CD4-positive, alpha-beta T cell treated with Interleukin-21 for 1 hour (primary cell): ENCODE measurements around the gene E2F8.
"Not testable (repeated sequence)": the region's sequence is repeated elsewhere in the genome, so short reads cannot be mapped to it uniquely, and the experiment has no call there.

Experiments
- DNase-seq: peaks from one replicate; pipeline ENCODE4 v3.0.0-alpha.2; 2020

The E2F8 gene, protein sequence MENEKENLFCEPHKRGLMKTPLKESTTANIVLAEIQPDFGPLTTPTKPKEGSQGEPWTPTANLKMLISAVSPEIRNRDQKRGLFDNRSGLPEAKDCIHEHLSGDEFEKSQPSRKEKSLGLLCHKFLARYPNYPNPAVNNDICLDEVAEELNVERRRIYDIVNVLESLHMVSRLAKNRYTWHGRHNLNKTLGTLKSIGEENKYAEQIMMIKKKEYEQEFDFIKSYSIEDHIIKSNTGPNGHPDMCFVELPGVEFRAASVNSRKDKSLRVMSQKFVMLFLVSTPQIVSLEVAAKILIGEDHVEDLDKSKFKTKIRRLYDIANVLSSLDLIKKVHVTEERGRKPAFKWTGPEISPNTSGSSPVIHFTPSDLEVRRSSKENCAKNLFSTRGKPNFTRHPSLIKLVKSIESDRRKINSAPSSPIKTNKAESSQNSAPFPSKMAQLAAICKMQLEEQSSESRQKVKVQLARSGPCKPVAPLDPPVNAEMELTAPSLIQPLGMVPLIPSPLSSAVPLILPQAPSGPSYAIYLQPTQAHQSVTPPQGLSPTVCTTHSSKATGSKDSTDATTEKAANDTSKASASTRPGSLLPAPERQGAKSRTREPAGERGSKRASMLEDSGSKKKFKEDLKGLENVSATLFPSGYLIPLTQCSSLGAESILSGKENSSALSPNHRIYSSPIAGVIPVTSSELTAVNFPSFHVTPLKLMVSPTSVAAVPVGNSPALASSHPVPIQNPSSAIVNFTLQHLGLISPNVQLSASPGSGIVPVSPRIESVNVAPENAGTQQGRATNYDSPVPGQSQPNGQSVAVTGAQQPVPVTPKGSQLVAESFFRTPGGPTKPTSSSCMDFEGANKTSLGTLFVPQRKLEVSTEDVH

DNA sequence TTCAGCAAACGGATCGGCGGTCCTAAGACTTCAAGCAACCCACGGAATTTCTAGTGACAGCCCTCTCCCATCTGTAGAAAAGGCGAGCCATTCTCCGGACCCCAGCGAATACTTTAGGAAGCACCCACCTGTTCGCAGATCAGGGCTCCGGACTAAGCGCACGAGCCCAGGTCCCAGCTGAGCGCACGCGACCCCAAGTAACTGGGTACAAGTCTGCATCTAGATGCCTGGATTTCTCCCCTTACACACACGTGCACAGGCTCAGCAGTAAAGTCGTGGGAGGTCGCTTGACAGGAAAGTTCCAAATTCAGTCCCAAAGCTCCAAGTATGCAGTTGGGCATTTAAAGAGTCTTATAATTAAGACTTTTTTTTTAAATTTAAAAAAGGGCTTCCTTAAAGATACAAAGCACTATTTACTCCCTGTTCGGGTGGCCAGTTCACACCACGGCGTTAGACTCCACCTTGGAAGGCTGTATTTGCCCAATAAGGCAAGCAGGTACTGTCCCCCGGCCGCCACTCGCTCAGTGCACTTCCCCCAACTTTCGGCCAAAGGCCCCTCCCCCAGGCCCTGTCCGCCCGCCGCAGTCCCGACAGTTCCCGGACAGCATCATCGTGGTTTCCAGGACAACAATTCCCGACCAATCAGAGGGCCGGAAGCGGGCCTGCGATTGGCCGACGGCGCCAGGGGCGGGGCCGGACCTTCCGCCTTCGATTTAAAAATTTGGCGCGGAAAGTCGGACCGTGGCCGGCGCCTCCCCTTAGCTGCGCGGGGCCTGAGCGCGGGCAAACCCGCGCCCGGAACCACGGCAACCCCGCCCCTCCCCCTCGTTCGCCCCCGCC, at the start of gene E2F8:
Gene E2F8, minus strand, starts transcription at position 526 of the 840 bp plus-strand sequence. CDS start 824 bp downstream, outside the sequence.
- peak; percentile 90 for DNase-seq

DNA sequence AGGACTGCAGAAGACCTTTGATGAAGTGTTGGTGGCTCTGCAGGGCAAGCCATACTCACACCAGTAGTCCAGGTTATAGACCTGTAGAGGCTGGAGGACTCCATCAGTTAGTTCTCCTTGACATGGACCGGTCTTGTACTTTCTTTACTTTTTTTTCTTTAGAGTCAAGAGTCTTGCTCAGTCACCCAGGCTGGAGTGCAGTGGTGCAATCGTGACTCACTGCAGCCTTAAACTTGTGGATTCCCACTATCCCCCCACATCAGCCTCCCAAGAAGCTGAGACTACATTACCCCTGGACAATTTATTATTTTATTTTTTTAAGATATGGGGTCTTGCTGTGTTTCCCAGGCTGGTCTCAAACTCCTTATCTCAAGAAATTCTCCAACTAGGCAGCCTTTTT, 49.6 kb upstream of the E2F8 start:
- DNase-seq, result no peak

DNA sequence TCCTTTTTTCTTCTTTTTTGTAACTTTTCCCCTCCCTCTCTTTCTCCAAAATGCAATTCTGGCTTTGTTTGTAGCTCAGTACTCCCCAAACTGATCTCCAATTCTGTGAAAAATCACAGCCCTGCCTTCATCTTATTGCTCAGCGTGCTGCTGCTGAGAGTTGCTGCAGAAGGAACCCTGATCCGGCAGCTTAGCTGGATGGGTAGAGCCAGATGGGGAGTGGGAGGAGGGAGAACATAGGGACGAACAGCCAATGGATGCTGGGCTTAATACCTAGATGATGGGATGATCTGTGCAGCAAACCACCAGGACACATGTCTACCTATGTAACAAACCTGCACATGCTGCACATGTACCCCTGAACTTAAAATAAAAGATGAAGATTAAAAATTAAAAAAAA, 47.5 kb upstream of the E2F8 start:
- no peak for DNase-seq

DNA sequence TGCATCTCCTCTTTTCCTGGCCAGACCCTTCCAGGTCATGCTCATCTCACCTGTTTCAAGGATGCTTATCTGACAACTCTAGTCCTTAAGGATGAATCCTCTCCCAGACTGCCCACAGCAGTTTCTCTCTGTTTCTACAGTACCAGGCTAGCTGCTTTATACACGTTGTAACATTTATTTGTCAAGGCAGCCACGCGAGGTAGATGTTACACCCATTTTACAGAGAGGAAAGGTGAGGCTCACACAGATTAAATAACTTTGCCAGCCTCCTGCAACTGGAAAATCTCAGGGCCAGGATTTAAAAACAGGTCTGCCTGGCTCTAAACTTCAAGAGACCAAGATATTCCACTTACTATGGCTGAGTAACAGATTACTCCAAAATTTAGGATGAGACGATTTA, 45.7 kb upstream of the E2F8 start:
- DNase-seq, result no peak

DNA sequence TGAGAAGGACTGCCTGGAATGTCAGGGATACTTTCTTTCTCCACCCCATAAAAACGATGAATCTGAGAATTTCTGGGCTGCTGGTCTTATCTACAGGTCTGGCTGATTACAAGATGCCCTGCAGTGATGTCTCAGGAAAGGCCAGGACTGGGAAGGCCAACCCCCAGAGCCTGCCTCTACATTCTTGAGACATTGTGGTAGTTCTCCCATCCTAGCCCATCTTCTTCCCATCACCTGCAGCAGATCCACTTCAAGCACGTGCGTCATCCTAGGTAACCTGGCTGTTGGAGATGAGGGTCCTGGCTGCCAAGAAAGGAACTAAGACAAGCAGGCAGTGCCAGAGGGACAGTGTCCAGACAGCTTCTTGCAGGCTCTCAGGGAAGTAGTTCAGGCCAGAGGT, 44.1 kb upstream of the E2F8 start:
- DNase-seq, result no peak

DNA sequence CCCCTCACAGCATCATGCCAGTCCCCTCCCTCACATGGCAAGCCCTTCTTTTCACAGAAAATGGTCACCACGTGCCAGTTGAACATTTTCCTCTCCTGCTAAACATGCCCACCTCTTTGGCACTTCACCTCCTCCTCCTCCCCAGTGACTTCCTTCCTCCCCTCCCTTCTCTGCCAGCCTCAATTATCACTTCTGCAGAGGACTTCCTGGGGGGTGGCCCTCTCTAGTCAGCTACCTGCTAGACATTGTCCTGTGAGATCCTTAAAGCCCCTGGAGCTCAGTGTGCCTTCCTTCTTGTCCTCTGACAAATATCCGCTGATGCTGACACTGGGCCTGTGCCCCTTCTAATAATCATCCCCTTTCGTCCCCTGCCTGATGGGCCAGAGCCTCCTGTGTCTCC, 43.2 kb upstream of the E2F8 start:
- DNase-seq, result peak; percentile 33

DNA sequence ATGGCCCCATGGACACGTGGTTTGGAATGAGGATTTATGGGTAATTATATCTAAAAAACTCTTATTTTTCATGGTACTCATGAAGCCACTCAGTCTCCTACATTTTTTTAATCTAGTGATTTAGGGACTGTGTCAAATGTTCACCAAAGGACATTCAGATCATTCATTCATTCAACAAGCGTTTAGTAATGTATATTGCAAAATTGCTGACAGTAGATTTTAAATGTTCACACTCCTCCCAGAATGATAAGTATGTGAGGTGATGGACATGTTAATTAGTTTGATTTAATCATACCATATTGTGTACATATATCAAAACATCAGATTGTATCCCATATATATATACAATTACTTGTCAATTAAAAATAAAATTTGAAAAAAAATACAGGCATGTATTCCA, 40.8 kb upstream of the E2F8 start:
- DNase-seq, result no peak

DNA sequence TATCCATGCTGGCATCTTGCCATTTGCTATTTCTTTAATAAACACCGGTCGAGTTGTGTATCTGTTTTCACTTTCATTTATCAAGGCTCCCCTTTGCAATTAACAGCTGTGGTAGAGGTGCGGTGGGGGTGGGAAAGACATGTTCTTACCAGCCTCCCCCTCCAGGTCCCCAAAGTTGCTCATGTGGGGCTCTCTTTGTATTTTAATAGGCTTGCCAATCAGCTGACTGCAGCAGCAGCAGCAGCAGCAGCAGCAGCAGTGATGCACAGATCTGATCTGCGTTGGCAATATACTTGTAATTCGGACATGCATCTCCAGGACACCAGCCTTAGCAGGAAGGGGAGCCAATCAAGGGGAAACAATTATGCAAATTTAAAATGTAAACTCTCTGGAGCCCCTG, 40.3 kb upstream of the E2F8 start:
- DNase-seq, result peak; percentile 61

DNA sequence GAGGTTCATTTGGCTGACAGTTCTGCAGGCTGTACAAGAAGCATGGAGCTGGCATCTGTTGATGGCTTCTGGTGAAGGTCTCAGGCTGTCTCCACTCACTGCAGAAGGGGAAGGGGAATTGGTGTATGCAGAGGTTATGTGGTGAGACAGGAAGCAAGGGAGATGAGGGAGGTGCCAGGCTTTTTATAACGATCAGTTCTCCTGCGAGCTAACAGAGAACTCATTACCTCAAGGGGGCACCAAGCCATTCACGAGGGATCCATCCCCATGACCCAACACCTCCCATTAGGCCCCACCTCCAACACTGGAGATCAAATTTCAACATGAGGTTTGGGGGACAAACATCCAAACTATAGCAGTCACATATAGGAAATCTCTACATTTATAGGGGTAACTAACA, 38.7 kb upstream of the E2F8 start:
- DNase-seq, result peak; percentile 9

DNA sequence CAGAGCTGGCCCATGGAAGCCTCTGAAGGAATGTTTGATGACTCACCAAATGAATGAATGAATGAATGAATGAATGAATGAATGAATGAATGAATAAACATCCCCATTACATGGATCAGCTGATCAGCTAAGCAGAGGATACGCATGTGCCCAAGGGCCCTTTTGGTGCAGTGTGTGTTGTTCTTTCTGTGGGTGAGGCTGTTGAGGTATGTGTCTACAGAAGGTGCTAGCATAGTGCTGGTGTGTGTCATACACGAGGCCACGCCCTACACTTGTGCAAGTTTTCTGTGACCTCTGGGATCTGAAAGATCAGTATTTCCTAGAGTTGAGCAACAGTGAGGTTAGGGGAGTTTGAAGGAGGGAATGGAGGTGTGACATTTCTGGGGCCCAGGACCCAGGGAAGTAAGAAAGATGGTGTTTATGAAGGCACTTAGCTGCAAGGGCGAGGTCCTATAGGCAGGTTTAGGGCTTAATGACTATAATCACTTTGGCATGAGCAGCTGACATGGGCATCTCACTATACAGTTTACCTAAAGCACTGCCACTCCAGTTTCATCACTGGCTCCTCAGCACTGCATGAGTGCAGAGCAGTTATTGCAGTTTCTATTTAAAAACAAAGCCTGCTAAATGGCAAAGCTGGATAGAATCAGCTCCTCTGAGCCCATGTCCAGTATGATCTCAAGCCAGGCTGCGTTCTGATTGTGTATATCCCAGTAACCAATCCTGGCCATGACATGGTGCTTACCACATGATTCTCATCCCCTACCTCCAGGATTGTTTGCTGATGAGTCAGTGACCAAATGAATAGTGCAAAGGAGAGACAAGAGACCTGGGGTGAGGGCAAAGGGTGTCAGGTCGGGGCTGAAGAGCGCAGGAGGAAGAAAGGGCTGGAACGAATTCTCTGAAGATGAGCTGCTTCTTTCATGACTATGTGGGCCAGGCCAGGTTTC, 36.4 kb upstream of the E2F8 start:
- no peak for DNase-seq

DNA sequence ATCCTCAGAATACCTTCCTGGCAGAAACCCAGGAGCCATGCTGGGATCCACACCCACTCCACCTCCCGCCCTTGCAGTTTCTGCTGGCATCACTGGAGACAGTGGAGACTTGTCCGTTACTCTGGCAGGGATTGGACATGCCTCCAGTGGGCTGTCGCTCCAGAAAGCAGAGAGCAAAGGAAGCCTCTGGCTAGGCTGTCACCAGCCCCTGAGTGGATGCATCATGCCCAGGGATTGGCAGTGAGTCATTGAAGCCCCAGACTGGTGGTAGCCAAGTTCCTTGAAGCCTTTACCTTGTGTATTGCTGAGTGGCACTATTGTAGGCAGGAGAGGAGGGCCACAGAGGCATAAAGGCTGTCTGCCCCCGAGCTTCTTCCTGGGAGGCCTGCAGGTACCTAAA, 34.8 kb upstream of the E2F8 start:
- DNase-seq, result no peak

DNA sequence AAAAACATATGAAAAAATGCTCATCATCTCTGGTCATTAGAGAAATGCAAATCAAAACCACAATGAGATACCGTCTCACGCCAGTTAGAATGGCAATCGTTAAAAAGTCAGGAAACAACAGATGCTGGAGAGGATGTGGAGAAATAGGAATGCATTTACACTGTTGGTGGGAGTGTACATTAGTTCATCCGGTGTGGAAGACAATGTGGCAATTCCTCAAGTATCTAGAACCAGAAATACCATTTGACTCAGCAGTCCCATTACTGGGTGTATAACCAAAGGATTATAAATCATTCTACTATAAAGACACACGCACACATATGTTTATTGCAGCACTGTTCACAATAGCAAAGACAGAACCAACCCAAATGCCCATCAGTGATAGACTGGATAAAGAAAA, 32.5 kb upstream of the E2F8 start:
- DNase-seq, result not testable (repeated sequence)

DNA sequence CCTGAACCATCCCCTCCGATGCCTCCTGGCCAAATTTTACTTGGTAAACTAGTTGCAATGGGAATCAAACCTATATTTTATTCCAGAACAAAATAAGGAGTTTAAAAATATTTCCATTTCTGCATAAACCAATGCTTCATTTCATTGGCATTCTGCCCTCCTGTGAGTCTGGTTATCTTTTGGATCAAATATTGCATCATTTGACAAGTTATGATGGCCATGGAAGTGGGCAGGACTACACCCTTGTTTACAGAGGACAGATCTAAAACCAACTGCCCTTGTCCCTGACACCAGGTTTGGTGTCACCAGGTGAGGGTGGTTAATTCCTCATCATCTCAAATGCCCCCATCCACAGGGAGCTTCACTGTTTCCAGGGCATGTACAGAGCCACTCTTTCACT, 28.2 kb upstream of the E2F8 start:
- no peak for DNase-seq

DNA sequence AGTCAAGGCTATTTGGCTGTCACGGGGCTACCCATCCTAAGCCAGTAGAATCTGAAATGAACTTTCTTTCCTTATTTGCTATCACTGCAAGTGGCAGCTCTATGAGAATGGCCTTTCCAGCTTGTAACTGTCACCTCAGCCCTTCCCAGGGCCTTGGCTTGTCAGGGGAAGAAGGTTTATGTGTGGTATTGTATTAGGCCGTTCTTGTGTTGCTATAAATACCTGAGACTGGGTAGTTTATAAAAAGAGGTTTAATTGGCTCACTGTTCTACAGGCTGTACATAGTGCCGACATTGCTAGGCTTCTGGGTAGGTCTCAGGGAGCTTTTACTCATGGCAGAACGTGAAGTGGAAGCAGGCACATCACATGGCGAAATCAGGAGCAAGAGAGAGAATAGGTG, 26.8 kb upstream of the E2F8 start:
- DNase-seq, result no peak

DNA sequence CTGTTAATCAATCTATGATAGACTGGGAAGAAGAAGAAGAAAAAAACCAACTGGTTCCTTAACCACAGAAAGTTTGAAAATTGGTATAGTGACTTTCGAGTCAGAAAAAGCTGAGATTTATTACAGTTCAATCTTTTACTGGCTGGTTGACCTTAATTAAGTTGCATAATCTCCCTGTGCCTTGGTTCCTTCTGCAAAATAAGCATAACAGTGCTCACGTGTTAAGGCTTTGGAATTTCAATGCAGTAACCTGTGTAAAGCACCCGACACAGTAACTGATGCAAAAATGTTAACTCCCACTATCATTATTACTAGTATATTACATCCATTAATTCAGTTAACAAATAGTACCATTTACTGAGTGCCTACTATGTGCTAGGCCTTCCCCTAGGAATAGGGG, 22.6 kb upstream of the E2F8 start:
- DNase-seq, result no peak

DNA sequence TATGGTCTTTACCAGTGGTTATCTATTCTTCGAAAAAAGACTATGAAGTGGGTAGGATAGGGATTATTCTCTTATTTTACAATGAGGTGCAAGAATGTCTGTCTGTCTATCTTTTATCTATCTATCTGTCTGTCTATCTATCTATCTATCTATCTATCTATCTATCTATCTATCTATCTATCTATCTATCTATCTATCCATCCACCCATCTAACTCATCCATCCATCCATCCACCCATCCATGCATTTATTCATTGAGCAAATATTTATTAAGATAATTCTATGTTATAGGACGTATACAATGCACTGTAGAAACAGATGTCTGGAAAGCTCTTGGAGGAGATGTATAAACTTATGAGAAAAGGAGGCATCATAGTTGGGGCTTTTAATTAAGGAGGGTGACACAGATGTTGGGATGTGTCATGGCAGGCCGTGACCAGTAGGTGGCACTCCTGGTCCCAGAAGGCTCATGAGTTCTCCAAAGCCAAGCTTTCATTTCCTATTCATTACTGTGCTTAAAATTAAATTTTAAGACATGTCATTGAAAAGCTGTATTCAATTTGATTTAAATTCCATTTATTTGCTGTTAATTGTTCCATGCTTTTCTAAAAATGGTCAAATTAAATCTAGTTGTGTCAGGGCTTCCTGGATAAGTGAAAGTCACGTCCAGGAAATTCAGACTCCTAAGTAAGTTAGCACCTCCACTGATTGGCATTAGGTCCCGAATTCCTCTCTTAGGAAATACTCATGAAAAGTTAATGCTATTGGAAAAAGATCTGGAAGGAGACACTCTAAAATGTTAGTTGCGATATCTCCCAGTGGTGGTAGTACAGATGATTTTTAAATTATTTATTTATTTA, 19.0 kb upstream of the E2F8 start:
- DNase-seq, result peak; percentile 64

DNA sequence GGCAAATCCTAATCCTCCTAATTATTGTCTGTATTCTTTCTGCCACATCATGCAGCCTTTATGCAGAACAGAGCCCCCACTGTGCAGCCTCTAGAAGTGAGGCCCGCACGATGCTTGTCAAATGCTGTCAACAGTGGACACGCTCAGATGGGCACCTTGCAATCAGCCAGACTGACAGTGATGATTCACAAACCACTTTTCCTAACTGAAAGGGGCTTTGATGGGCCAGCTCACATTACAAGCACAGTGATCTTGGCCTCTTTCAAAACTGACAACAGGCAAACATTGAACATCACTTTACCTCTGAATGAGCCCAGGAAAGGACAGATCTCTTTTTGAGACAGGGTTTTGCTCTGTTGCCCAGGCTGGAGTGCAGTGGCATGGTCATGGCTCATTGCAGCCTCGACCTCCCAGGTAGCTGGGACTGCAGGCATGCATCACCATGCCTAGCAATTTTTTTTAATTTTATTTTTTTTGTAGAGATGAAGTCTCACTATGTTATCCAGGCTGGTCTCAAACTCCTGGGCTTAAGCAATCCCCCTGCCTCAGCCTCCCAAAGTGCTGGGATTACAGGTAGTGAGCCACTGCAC, 18.0 kb upstream of the E2F8 start:
- no peak for DNase-seq

DNA sequence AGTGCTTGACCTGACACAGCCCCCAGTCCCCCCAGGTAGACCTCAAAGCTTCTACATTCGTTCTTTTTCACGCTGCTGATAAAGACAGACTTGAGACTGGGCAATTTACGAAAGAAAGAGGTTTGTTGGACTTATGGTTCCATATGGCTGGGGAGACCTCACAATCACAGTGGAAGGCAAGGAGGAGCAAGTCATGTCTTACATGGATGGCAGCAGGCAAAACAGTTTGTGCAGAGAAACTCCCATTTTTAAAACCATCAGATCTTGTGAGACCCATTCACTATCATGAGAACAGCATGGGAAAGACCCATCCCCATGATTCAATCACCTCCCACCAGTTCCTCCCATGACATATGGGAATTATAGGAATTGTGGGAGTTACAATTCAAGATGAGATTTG, 13.7 kb upstream of the E2F8 start:
- DNase-seq, result not testable (repeated sequence)

DNA sequence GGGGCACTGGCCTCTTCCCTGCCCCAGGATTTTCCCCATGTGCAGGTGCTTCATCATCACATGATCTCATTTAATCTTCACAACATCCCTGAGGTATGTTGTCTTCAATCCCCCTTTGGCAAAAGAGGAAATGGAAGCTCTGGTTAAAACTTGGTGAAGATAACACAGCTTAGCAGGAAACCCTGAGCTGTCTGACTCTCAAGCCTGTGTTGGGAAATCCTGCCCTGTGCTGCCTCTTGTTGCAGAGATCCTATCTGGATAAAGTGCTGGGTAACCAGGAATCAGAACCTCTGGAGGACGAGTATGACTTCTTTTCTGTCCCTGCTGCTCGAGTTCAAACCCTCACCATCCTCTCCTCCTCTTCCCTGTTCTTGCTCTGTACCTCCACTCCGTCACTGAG, 13.1 kb upstream of the E2F8 start:
- DNase-seq, result no peak

DNA sequence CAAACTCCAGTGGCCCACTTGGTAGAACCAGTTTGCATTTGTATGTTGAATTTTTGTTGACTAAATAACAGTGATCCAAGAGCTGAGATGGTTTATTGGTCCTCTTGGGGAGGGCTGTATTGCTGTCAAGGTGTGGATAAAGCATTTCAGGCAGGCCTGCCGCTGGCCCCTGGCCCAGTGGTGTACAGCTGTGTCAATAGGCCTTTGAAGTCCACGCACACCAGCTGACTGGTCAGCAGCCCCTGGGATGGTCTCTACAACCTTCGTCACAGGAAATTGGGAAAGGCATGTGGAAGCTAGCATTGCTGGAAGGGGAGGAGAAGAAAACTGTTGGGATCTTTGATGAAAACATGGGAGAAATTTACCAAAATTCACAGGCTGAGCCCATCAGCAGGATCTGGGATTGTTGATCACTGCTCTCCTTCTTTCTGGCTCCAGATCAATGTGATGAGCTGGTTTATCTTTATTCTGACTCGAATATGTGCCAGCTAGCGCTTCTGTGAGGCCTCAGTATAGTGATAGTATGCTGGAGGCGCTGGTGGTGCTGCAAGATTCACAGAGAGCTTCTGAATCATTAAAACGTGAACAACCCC, 12.5 kb upstream of the E2F8 start:
- no peak for DNase-seq
